Keratinocyte (primary cell): ENCODE measurements around the gene ADAMTSL5. TPM values are rescaled to one million over a fixed set of nuclear protein-coding genes. Genes with fewer than 3 reads are reported as not detected.

Source experiments
- DNase-seq: peaks from one replicate; pipeline ENCODE4 v3.0.0-alpha.2; 2011; ENCODE audit warnings: low read depth, missing footprints, low spot score
- FAIRE-seq: peaks from 2 replicates; lab custom pipeline; 2011; peaks lifted over from hg19 to GRCh38; lab: Jason Lieb, UNC
- H2AFZ ChIP-seq: 2 replicates; pipeline ENCODE4 v1.6.0; 2012; ENCODE audit warnings: low read length, control low read depth, inconsistent platforms; ENCODE audit not compliant: control insufficient read depth
- H3K27ac ChIP-seq: 2 replicates; pipeline ENCODE4 v1.5.1; 2011; ENCODE audit warnings: low read length; ENCODE audit not compliant: control insufficient read depth, insufficient read depth
- H3K27me3 ChIP-seq: 3 replicates; pipeline ENCODE4 v1.6.0; 2011; ENCODE audit warnings: low read length; ENCODE audit not compliant: control insufficient read depth, insufficient read depth; ENCODE audit errors: extremely low read depth
- H3K36me3 ChIP-seq, 2 experiments: 2 replicates in 1 of 2; 3 replicates in 1 of 2; pipeline ENCODE4 v1.5.1; 2011; ENCODE audit warnings: low read length in 2 of 2, mild to moderate bottlenecking in 1 of 2; ENCODE audit not compliant: control insufficient read depth in 2 of 2, insufficient read depth in 2 of 2; ENCODE audit errors: extremely low read depth in 1 of 2
- H3K4me1 ChIP-seq: 3 replicates; pipeline ENCODE4 v1.5.1; 2011; ENCODE audit warnings: low read length; ENCODE audit not compliant: control insufficient read depth, insufficient read depth; ENCODE audit errors: extremely low read depth
- H3K4me2 ChIP-seq: 3 replicates; pipeline ENCODE4 v1.6.0; 2011; ENCODE audit warnings: low read depth, low read length; ENCODE audit not compliant: control insufficient read depth, insufficient read depth; ENCODE audit errors: extremely low read depth
- H3K4me3 ChIP-seq, 3 experiments: fragments of 200-600 bp in 1 of 3; sonication (generic) in 1 of 3; 2 replicates in 2 of 3; 3 replicates in 1 of 3; pipeline ENCODE4 v1.5.1; 2011 to 2016; ENCODE audit warnings: low read length in 3 of 3, mild to moderate bottlenecking in 3 of 3, control low read depth in 2 of 3, inconsistent platforms in 1 of 3, low read depth in 1 of 3, mixed read lengths in 1 of 3, mixed run types in 1 of 3, moderate library complexity in 1 of 3; ENCODE audit not compliant: control insufficient read depth in 2 of 3, insufficient read depth in 2 of 3; ENCODE audit errors: extremely low read depth in 1 of 3
- H3K79me2 ChIP-seq: 2 replicates; pipeline ENCODE4 v1.6.0; 2012; ENCODE audit warnings: low read length; ENCODE audit not compliant: control insufficient read depth, insufficient read depth
- H3K9ac ChIP-seq: 3 replicates; pipeline ENCODE4 v1.6.0; 2011; ENCODE audit warnings: low read length; ENCODE audit not compliant: control insufficient read depth, insufficient read depth; ENCODE audit errors: extremely low read depth
- H3K9me1 ChIP-seq: 3 replicates; pipeline ENCODE4 v1.6.0; 2011; ENCODE audit warnings: low read length; ENCODE audit not compliant: control insufficient read depth, insufficient read depth; ENCODE audit errors: extremely low read depth
- H3K9me3 ChIP-seq: 2 replicates; pipeline ENCODE4 v1.5.1; 2012; ENCODE audit warnings: low read depth, low read length; ENCODE audit not compliant: control insufficient read depth
- H4K20me1 ChIP-seq: 3 replicates; pipeline ENCODE4 v1.6.0; 2011; ENCODE audit warnings: low read length; ENCODE audit not compliant: control insufficient read depth, insufficient read depth; ENCODE audit errors: extremely low read depth
- CTCF ChIP-seq, 3 experiments: IDR thresholded peaks in 1 of 3; conservative IDR thresholded peaks in 1 of 3; optimal IDR thresholded peaks in 1 of 3; 2 replicates in 2 of 3; 3 replicates in 1 of 3; pipeline versions ENCODE3 to v1.5.1; 2011; ENCODE audit warnings: low read length in 3 of 3, mild to moderate bottlenecking in 3 of 3, moderate library complexity in 2 of 3, control low read depth in 1 of 3, inconsistent platforms in 1 of 3; ENCODE audit not compliant: insufficient read depth in 2 of 3; ENCODE audit errors: extremely low read depth in 1 of 3
- EZH2 ChIP-seq: IDR thresholded peaks from one replicate; pipeline ENCODE4 v1.6.1; 2012; ENCODE audit warnings: inconsistent platforms, mild to moderate bottlenecking, low read length, moderate library complexity
- dilution Hi-C: fragments of 300-500 bp; cut with MboI; formaldehyde crosslinking; loops from one replicate; pipeline ENCODE4 v1.7.0; 2020; ENCODE audit warnings: low sequenced_read_pairs; ENCODE audit not compliant: extremely low pct_ligation_motif_present
- polyA plus RNA-seq, 5 experiments: library from polyadenylated mRNA; depleted of rRNA in 3 of 5; stranded (reverse) in 3 of 5; stranded (forward) in 1 of 5; unstranded in 1 of 5; fragments of >200 nt; gene quantifications; 1 replicate in 1 of 5; 2 replicates in 3 of 5; 3 replicates in 1 of 5; pipeline versions ENCODE4 v1.2.1 to v1.2.3, GENCODE V29; 2011 to 2012; ENCODE audit warnings: missing spikeins in 2 of 5, low read depth in 1 of 5, low replicate concordance in 1 of 5

Gene ADAMTSL5
- polyA plus RNA-seq, 1 donor (not counting 4 experiments of a cell fraction or from before 2014, with no cell fraction given) = 4.2 TPM

GRCh38 chr19:1524972-1525325 lies 12.1 kb upstream of the ADAMTSL5 start:
- FAIRE-seq (no peak), DNase-seq (no peak)
- Histone ChIP-seq H3K4me2 (no peak overlapping the region), H3K4me1 (no peaks in the 10 kb centered on the region), H3K36me3 (no peaks in the 10 kb centered on the region), H3K9me1 (no peaks in the 10 kb centered on the region), H3K4me3 (no peak overlapping the region), H3K9me3 (no peaks in the 10 kb centered on the region), H2AFZ (no peak overlapping the region), H3K27me3 (peaks cover 37% of the 10 kb centered on the region), H3K27ac (no peak overlapping the region), H3K9ac (no peak overlapping the region), H3K79me2 (no peaks in the 10 kb centered on the region), H4K20me1 (peaks cover 2% of the 10 kb centered on the region)
- TF ChIP-seq EZH2 (no peak), CTCF (optimal IDR thresholded peaks at IDR 0.05 in 1 of 3, IDR thresholded peaks at IDR 0.05 in 1 of 3, conservative IDR thresholded peaks at IDR 0.05 in 1 of 3; ENCODE audit: extremely low read depth in 1 of 3, insufficient read depth in 2 of 3, low read length in 3 of 3) (no peak)
- dilution Hi-C loops = no loop called here

GRCh38 chr19:1524287-1524971 lies 11.6 kb upstream of the ADAMTSL5 start:
- no peak for FAIRE-seq
- dilution Hi-C loops = no loop called here

More at GRCh38 chr19:1524287-1524971, 11.6 kb upstream of the ADAMTSL5 start:
- no peak overlapping the region for H3K4me2 ChIP-seq
- no peaks in the 10 kb centered on the region for H3K9me1 ChIP-seq
- no peaks in the 10 kb centered on the region for H3K9me3 ChIP-seq
- peaks cover 37% of the 10 kb centered on the region for H3K27me3 ChIP-seq
- peaks cover 2% of the 10 kb centered on the region for H4K20me1 ChIP-seq
- H3K36me3 ChIP-seq = no peaks in the 10 kb centered on the region
- H3K4me1 ChIP-seq = no peaks in the 10 kb centered on the region
- no peak overlapping the region for H2AFZ ChIP-seq
- no peaks in the 10 kb centered on the region for H3K79me2 ChIP-seq
- H3K9ac ChIP-seq = no peak overlapping the region
- TF ChIP-seq EZH2 = peak; percentile 99
- no peak for TF ChIP-seq CTCF (optimal IDR thresholded peaks at IDR 0.05 in 1 of 3, IDR thresholded peaks at IDR 0.05 in 1 of 3, conservative IDR thresholded peaks at IDR 0.05 in 1 of 3; ENCODE audit: extremely low read depth in 1 of 3, insufficient read depth in 2 of 3, low read length in 3 of 3)
- DNase-seq = no peak
- H3K4me3 ChIP-seq = no peak overlapping the region
- no peak overlapping the region for H3K27ac ChIP-seq
